Stimulated activated naive CD8-positive, alpha-beta T cell treated with anti-CD3 and anti-CD28 coated beads, Interleukin-15, Interleukin-2, amounts not matched to agents 100 ng/mL and 50 ng/mL, for 24 hours (primary cell): ENCODE measurements around the gene ABLIM2.
A peak's percentile ranks its signal among the peaks of the same experiment; 100 is the strongest.

Experiments used
- H3K27ac Mint-ChIP-seq: one replicate; pipeline ENCODE4 v1.8.0; 2021; ENCODE audit warnings: mild to moderate bottlenecking, mixed read lengths
- H3K27me3 Mint-ChIP-seq: one replicate; pipeline ENCODE4 v1.8.0; 2021; ENCODE audit warnings: mixed read lengths
- H3K36me3 Mint-ChIP-seq: one replicate; pipeline ENCODE4 v1.8.0; 2021; ENCODE audit warnings: low read depth, mixed read lengths
- H3K4me1 Mint-ChIP-seq: one replicate; pipeline ENCODE4 v1.8.0; 2021; ENCODE audit warnings: low read depth, mixed read lengths
- H3K4me3 Mint-ChIP-seq: one replicate; pipeline ENCODE4 v1.8.0; 2021; ENCODE audit warnings: mild to moderate bottlenecking, mixed read lengths
- H3K9me3 Mint-ChIP-seq: one replicate; pipeline ENCODE4 v1.8.0; 2021; ENCODE audit warnings: mixed read lengths

The ABLIM2 gene

GRCh38 chr4:8171984-8172924 lies 13.6 kb upstream of the ABLIM2 start:
- no peaks in the 10 kb centered on the region for H3K9me3 Mint-ChIP-seq

GRCh38 chr4:8171266-8171665 lies 12.7 kb upstream of the ABLIM2 start:
- Mint-ChIP-seq H3K36me3 (no peaks in the 10 kb centered on the region), H3K27ac (no peak overlapping the region), H3K9me3 (peaks cover 4% of the 10 kb centered on the region), H3K4me3 (no peak overlapping the region), H3K4me1 (peaks cover 13% of the 10 kb centered on the region), H3K27me3 (peaks cover 4% of the 10 kb centered on the region)

More at GRCh38 chr4:8171984-8172924, 13.6 kb upstream of the ABLIM2 start:
- peak overlapping the region; percentile 32 for H3K4me3 Mint-ChIP-seq
- H3K27ac Mint-ChIP-seq = no peak overlapping the region
- H3K27me3 Mint-ChIP-seq = peaks cover 4% of the 10 kb centered on the region
- no peaks in the 10 kb centered on the region for H3K36me3 Mint-ChIP-seq
- peaks cover 13% of the 10 kb centered on the region for H3K4me1 Mint-ChIP-seq

GRCh38 chr4:8170341-8170740 lies 11.7 kb upstream of the ABLIM2 start:
- H3K4me1 Mint-ChIP-seq = peaks cover 13% of the 10 kb centered on the region
- no peak overlapping the region for H3K27ac Mint-ChIP-seq
- no peak overlapping the region for H3K4me3 Mint-ChIP-seq
- no peaks in the 10 kb centered on the region for H3K36me3 Mint-ChIP-seq
- peaks cover 4% of the 10 kb centered on the region for H3K27me3 Mint-ChIP-seq
- peaks cover 5% of the 10 kb centered on the region for H3K9me3 Mint-ChIP-seq

- peaks cover 5% of the 10 kb centered on the region for H3K9me3 Mint-ChIP-seq
- no peak overlapping the region for H3K4me3 Mint-ChIP-seq
- H3K4me1 Mint-ChIP-seq = peaks cover 13% of the 10 kb centered on the region
- H3K27me3 Mint-ChIP-seq = peaks cover 4% of the 10 kb centered on the region
- H3K36me3 Mint-ChIP-seq = no peaks in the 10 kb centered on the region
- no peak overlapping the region for H3K27ac Mint-ChIP-seq
These were observed 11.2 kb upstream of the ABLIM2 start for GRCh38 chr4:8169763-8170162.

GRCh38 chr4:8168832-8169598 lies 10.4 kb upstream of the ABLIM2 start:
- Mint-ChIP-seq H3K4me3 (no peak overlapping the region), H3K4me1 (peaks cover 13% of the 10 kb centered on the region), H3K36me3 (no peaks in the 10 kb centered on the region), H3K27ac (no peak overlapping the region), H3K27me3 (peaks cover 4% of the 10 kb centered on the region), H3K9me3 (peaks cover 5% of the 10 kb centered on the region)

GRCh38 chr4:8168232-8168631 lies 9.6 kb upstream of the ABLIM2 start:
- Mint-ChIP-seq H3K9me3 (peaks cover 5% of the 10 kb centered on the region), H3K27me3 (peaks cover 4% of the 10 kb centered on the region), H3K27ac (no peak overlapping the region), H3K4me1 (peaks cover 13% of the 10 kb centered on the region), H3K4me3 (no peak overlapping the region), H3K36me3 (no peaks in the 10 kb centered on the region)

- Mint-ChIP-seq H3K9me3 (peaks cover 5% of the 10 kb centered on the region), H3K27me3 (peaks cover 4% of the 10 kb centered on the region), H3K36me3 (no peaks in the 10 kb centered on the region), H3K4me1 (peaks cover 13% of the 10 kb centered on the region), H3K4me3 (no peak overlapping the region), H3K27ac (no peak overlapping the region)
These were observed 9.2 kb upstream of the ABLIM2 start for GRCh38 chr4:8167815-8168214.

- no peaks in the 10 kb centered on the region for H3K36me3 Mint-ChIP-seq
- peaks cover 5% of the 10 kb centered on the region for H3K9me3 Mint-ChIP-seq
- peaks cover 4% of the 10 kb centered on the region for H3K27me3 Mint-ChIP-seq
- H3K27ac Mint-ChIP-seq = no peak overlapping the region
- no peak overlapping the region for H3K4me3 Mint-ChIP-seq
- H3K4me1 Mint-ChIP-seq = peaks cover 9% of the 10 kb centered on the region
These were observed 8.7 kb upstream of the ABLIM2 start for GRCh38 chr4:8167291-8167690.

- H3K27ac Mint-ChIP-seq = no peak overlapping the region
- peaks cover 5% of the 10 kb centered on the region for H3K9me3 Mint-ChIP-seq
- H3K27me3 Mint-ChIP-seq = no peaks in the 10 kb centered on the region
- H3K4me3 Mint-ChIP-seq = no peak overlapping the region
- no peaks in the 10 kb centered on the region for H3K36me3 Mint-ChIP-seq
- H3K4me1 Mint-ChIP-seq = no peaks in the 10 kb centered on the region
These were observed 6.8 kb upstream of the ABLIM2 start for GRCh38 chr4:8165374-8165896.

- peaks cover 3% of the 10 kb centered on the region for H3K4me1 Mint-ChIP-seq
- H3K9me3 Mint-ChIP-seq = peaks cover 5% of the 10 kb centered on the region
- no peak overlapping the region for H3K27ac Mint-ChIP-seq
- no peaks in the 10 kb centered on the region for H3K27me3 Mint-ChIP-seq
- no peak overlapping the region for H3K4me3 Mint-ChIP-seq
- no peaks in the 10 kb centered on the region for H3K36me3 Mint-ChIP-seq
These were observed 6.1 kb upstream of the ABLIM2 start for GRCh38 chr4:8164687-8165086.

GRCh38 chr4:8164194-8164565 lies 5.6 kb upstream of the ABLIM2 start:
- no peak overlapping the region for H3K4me3 Mint-ChIP-seq
- no peak overlapping the region for H3K27ac Mint-ChIP-seq
- H3K9me3 Mint-ChIP-seq = peaks cover 5% of the 10 kb centered on the region
- no peaks in the 10 kb centered on the region for H3K27me3 Mint-ChIP-seq
- no peaks in the 10 kb centered on the region for H3K36me3 Mint-ChIP-seq
- peaks cover 7% of the 10 kb centered on the region for H3K4me1 Mint-ChIP-seq

- peaks cover 11% of the 10 kb centered on the region for H3K4me1 Mint-ChIP-seq
- no peaks in the 10 kb centered on the region for H3K27me3 Mint-ChIP-seq
- H3K27ac Mint-ChIP-seq = no peak overlapping the region
- no peak overlapping the region for H3K4me3 Mint-ChIP-seq
- peaks cover 5% of the 10 kb centered on the region for H3K9me3 Mint-ChIP-seq
- H3K36me3 Mint-ChIP-seq = no peaks in the 10 kb centered on the region
These were observed 5.0 kb upstream of the ABLIM2 start for GRCh38 chr4:8163436-8164193.

- Mint-ChIP-seq H3K4me1 (peaks cover 11% of the 10 kb centered on the region), H3K9me3 (peaks cover 5% of the 10 kb centered on the region), H3K36me3 (no peaks in the 10 kb centered on the region), H3K27ac (no peak overlapping the region), H3K4me3 (no peak overlapping the region), H3K27me3 (no peaks in the 10 kb centered on the region)
These were observed 4.4 kb upstream of the ABLIM2 start for GRCh38 chr4:8163026-8163425.

GRCh38 chr4:8162625-8163024 lies 4.0 kb upstream of the ABLIM2 start:
- peaks cover 11% of the 10 kb centered on the region for H3K4me1 Mint-ChIP-seq
- peaks cover 5% of the 10 kb centered on the region for H3K9me3 Mint-ChIP-seq
- no peak overlapping the region for H3K4me3 Mint-ChIP-seq
- no peaks in the 10 kb centered on the region for H3K36me3 Mint-ChIP-seq
- H3K27ac Mint-ChIP-seq = no peak overlapping the region
- H3K27me3 Mint-ChIP-seq = peaks cover under 1% of the 10 kb centered on the region
